ENCODE measurements around the gene GATA2.

The GATA2 gene

GRCh38 chr3:128464702-128465101 is 28.3 kb downstream of the GATA2 start:
- no peak overlapping the region for H3K4me3 ChIP-seq (ENCODE audit: low read depth, low read length)
- no peak for TF ChIP-seq CTCF (IDR thresholded peaks at IDR 0.05; ENCODE audit: low read depth, low read length, missing control alignments)
- no peak for DNase-seq (ENCODE audit: low read depth)
- in situ Hi-C loops (cut with HindIII; ENCODE audit: low sequenced_read_pairs), result no loop called here

GRCh38 chr3:128464188-128464587 is 28.8 kb downstream of the GATA2 start:
- no peak for DNase-seq (ENCODE audit: low read depth)
- no peak for TF ChIP-seq CTCF (IDR thresholded peaks at IDR 0.05; ENCODE audit: low read depth, low read length, missing control alignments)
- H3K4me3 ChIP-seq (ENCODE audit: low read depth, low read length), result no peak overlapping the region
- in situ Hi-C loops (cut with HindIII; ENCODE audit: low sequenced_read_pairs), result no loop called here

GRCh38 chr3:128463771-128464170 is 29.2 kb downstream of the GATA2 start:
- no peak overlapping the region for H3K4me3 ChIP-seq (ENCODE audit: low read depth, low read length)
- no peak for TF ChIP-seq CTCF (IDR thresholded peaks at IDR 0.05; ENCODE audit: low read depth, low read length, missing control alignments)
- no peak for DNase-seq (ENCODE audit: low read depth)
- in situ Hi-C loops (cut with HindIII; ENCODE audit: low sequenced_read_pairs), result no loop called here

- H3K4me3 ChIP-seq (ENCODE audit: low read depth, low read length), result no peak overlapping the region
- no peak for TF ChIP-seq CTCF (IDR thresholded peaks at IDR 0.05; ENCODE audit: low read depth, low read length, missing control alignments)
- in situ Hi-C loops (cut with HindIII; ENCODE audit: low sequenced_read_pairs), result no loop called here
- DNase-seq (ENCODE audit: low read depth), result no peak
These were observed 29.6 kb downstream of the GATA2 start for GRCh38 chr3:128463354-128463753.

- in situ Hi-C loops (cut with HindIII; ENCODE audit: low sequenced_read_pairs), result no loop called here
- no peak for DNase-seq (ENCODE audit: low read depth)
- no peak for TF ChIP-seq CTCF (IDR thresholded peaks at IDR 0.05; ENCODE audit: low read depth, low read length, missing control alignments)
- no peak overlapping the region for H3K4me3 ChIP-seq (ENCODE audit: low read depth, low read length)
These were observed 30.1 kb downstream of the GATA2 start for GRCh38 chr3:128462931-128463330.

- no peak for TF ChIP-seq CTCF (IDR thresholded peaks at IDR 0.05; ENCODE audit: low read depth, low read length, missing control alignments)
- no peak overlapping the region for H3K4me3 ChIP-seq (ENCODE audit: low read depth, low read length)
- no peak for DNase-seq (ENCODE audit: low read depth)
- in situ Hi-C loops (cut with HindIII; ENCODE audit: low sequenced_read_pairs), result no loop called here
These were observed 30.6 kb downstream of the GATA2 start for GRCh38 chr3:128462341-128462910.

- no peak overlapping the region for H3K4me3 ChIP-seq (ENCODE audit: low read depth, low read length)
- DNase-seq (ENCODE audit: low read depth), result no peak
- in situ Hi-C loops (cut with HindIII; ENCODE audit: low sequenced_read_pairs), result no loop called here
- no peak for TF ChIP-seq CTCF (IDR thresholded peaks at IDR 0.05; ENCODE audit: low read depth, low read length, missing control alignments)
These were observed 31.3 kb downstream of the GATA2 start for GRCh38 chr3:128461731-128462130.
